ENCODE data around the gene SPTLC1.
"Not testable (repeated sequence)": the region's sequence is repeated elsewhere in the genome, so short reads cannot be mapped to it uniquely, and the experiment has no call there.

Gene SPTLC1

GRCh38 chr9:92115071-92115858 lies at the start of gene SPTLC1:
Gene SPTLC1 (minus strand): TSS chr9:92115413. CDS start chr9:92115370, 43 bp downstream.
- peak; percentile 96 for DNase-seq

- no peak for DNase-seq
These were observed 49.8 kb upstream of the SPTLC1 start for GRCh38 chr9:92164975-92165374.

- no peak for DNase-seq
These were observed 49.3 kb upstream of the SPTLC1 start for GRCh38 chr9:92164490-92164889.

GRCh38 chr9:92163276-92163675 lies 48.1 kb upstream of the SPTLC1 start:
- no peak for DNase-seq

- no peak for DNase-seq
These were observed 45.6 kb upstream of the SPTLC1 start for GRCh38 chr9:92160786-92161185.

GRCh38 chr9:92159058-92159457 lies 43.8 kb upstream of the SPTLC1 start:
- no peak for DNase-seq

- DNase-seq, result no peak
These were observed 42.9 kb upstream of the SPTLC1 start for GRCh38 chr9:92158097-92158601.

GRCh38 chr9:92155736-92156135 lies 40.5 kb upstream of the SPTLC1 start:
- DNase-seq, result not testable (repeated sequence)

GRCh38 chr9:92155221-92155620 lies 40.0 kb upstream of the SPTLC1 start:
- DNase-seq, result no peak

- not testable (repeated sequence) for DNase-seq
These were observed 38.5 kb upstream of the SPTLC1 start for GRCh38 chr9:92153466-92154415.

GRCh38 chr9:92151691-92152393 lies 36.6 kb upstream of the SPTLC1 start:
- DNase-seq, result no peak

GRCh38 chr9:92150501-92151470 lies 35.6 kb upstream of the SPTLC1 start:
- not testable (repeated sequence) for DNase-seq

- no peak for DNase-seq
These were observed 32.6 kb upstream of the SPTLC1 start for GRCh38 chr9:92147852-92148180.

GRCh38 chr9:92147030-92147851 lies 32.0 kb upstream of the SPTLC1 start:
- no peak for DNase-seq

GRCh38 chr9:92146610-92147009 lies 31.4 kb upstream of the SPTLC1 start:
- DNase-seq, result no peak

- not testable (repeated sequence) for DNase-seq
These were observed 30.6 kb upstream of the SPTLC1 start for GRCh38 chr9:92145784-92146183.

- no peak for DNase-seq
These were observed 27.1 kb upstream of the SPTLC1 start for GRCh38 chr9:92142329-92142728.

- no peak for DNase-seq
These were observed 26.2 kb upstream of the SPTLC1 start for GRCh38 chr9:92141144-92142129.

- no peak for DNase-seq
These were observed 25.5 kb upstream of the SPTLC1 start for GRCh38 chr9:92140754-92141143.
